ENCODE results near the gene CLN5. TPM values are rescaled to one million over a fixed set of nuclear protein-coding genes. Genes with fewer than 3 reads are reported as not detected.

The CLN5 gene
- total RNA-seq, 1 experiment from 2014 or later, result 7.7 TPM

- H2AFZ ChIP-seq (ENCODE audit: low read length), result no peak overlapping the region
- TF ChIP-seq EZH2 (IDR thresholded peaks at IDR 0.05; ENCODE audit: low read length, unreplicated experiment) (no peak), EZH2phosphoT487 (IDR thresholded peaks at IDR 0.05; ENCODE audit: borderline replicate concordance, low read length) (no peak)
- TF ChIP-seq, protein P1, sequence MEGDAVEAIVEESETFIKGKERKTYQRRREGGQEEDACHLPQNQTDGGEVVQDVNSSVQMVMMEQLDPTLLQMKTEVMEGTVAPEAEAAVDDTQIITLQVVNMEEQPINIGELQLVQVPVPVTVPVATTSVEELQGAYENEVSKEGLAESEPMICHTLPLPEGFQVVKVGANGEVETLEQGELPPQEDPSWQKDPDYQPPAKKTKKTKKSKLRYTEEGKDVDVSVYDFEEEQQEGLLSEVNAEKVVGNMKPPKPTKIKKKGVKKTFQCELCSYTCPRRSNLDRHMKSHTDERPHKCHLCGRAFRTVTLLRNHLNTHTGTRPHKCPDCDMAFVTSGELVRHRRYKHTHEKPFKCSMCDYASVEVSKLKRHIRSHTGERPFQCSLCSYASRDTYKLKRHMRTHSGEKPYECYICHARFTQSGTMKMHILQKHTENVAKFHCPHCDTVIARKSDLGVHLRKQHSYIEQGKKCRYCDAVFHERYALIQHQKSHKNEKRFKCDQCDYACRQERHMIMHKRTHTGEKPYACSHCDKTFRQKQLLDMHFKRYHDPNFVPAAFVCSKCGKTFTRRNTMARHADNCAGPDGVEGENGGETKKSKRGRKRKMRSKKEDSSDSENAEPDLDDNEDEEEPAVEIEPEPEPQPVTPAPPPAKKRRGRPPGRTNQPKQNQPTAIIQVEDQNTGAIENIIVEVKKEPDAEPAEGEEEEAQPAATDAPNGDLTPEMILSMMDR (conservative IDR thresholded peaks at IDR 0.05; ENCODE audit: low read depth, low read length), result no peak
- no peaks in the 10 kb centered on the region for H4K20me1 ChIP-seq (ENCODE audit: low read length)
- no peak overlapping the region for H3K9ac ChIP-seq (ENCODE audit: low read length)
- no peaks in the 10 kb centered on the region for H3K9me3 ChIP-seq (ENCODE audit: low read length)
- no peaks in the 10 kb centered on the region for H3K79me2 ChIP-seq (ENCODE audit: low read length)
- DNase-seq, result peak; percentile 61
- no peaks in the 10 kb centered on the region for H3K36me3 ChIP-seq (ENCODE audit: low read depth, low read length)
- intact Hi-C loops (cut with micrococcal nuclease), result no loop called here
- H3F3A ChIP-seq (ENCODE audit: low read length, unreplicated experiment), result no peaks in the 10 kb centered on the region
- CTCF ChIA-PET, result no interaction called here
- H3K4me1 ChIP-seq (ENCODE audit: insufficient read depth, low read length), result peaks cover 34% of the 10 kb centered on the region
- H3K27me3 ChIP-seq (ENCODE audit: low read length), result no peaks in the 10 kb centered on the region
- peak; percentile 71 for ATAC-seq
- POLR2A ChIA-PET (ENCODE audit: unreplicated experiment), result no interaction called here
- H3K4me2 ChIP-seq (ENCODE audit: low read length), result peak overlapping the region; percentile 35; the same call in 1 of the 2 replicates
- H3K9me2 ChIP-seq (replicated peaks; ENCODE audit: low read length), result no peaks in the 10 kb centered on the region
- BruUV-seq (replicated peaks), result no TSS peak
- H3K27ac ChIP-seq (ENCODE audit: low read length), result peak overlapping the region; percentile 71
- no peak overlapping the region; the same call in 1 of the 2 replicates for H3K4me3 ChIP-seq (ENCODE audit: low read length)
Observed at GRCh38 chr13:76943646-76944045, 48.2 kb upstream of the CLN5 start.

DNA sequence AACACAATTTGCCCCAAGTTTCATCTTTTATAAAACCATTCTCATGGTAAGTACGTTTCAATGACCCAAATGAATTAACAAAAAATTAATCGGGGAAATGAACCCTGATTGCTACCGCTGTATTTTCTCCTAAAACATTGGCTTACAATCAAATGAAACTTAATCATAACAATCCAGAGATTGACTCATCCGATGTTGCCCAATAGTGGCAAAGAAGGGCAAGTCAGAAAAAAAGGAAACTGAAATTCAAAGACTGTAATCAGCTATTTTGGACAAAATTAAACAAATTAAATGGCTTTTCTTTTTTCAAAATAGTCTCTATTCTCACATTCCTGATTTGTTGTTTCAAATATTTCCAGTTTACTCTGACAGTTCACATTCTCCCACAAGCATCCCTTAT lies 47.4 kb upstream of the CLN5 start:
- no TSS peak for BruUV-seq (replicated peaks)
- no peak for ATAC-seq
- H3K27ac ChIP-seq (ENCODE audit: low read length), result peak overlapping the region; percentile 71

DNA sequence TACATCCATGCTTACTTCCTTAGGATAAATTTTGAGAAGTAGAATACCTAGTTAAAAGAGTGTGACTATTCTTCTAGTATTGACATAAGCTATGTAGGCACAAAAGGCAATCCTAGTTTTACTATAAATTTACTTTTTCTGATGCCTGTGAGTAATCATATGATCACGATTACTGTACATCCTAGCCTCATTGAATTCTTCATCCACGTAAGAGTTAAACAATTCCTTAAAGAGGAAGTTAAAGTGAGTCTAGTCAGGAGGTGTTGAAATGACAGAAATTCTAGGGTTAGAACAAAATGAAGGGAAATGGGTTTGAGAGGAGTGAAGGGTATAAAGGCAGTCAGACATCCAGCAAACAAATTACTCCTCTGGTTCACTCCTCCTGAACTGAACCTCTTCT lies 43.7 kb upstream of the CLN5 start, which contains the start of gene ACOD1:
Gene ACOD1, plus strand, starts transcription at position 363 of the 400 bp plus-strand sequence. CDS start 48 bp downstream, outside the sequence.
- H4K20me1 ChIP-seq (ENCODE audit: low read length), result no peaks in the 10 kb centered on the region
- H3K9ac ChIP-seq (ENCODE audit: low read length), result no peak within 1 kb of the TSS
- H3K79me2 ChIP-seq (ENCODE audit: low read length), result no peaks in the 10 kb centered on the region
- H3K4me1 ChIP-seq (ENCODE audit: insufficient read depth, low read length), result peaks cover 32% of the 10 kb centered on the region
- H3K36me3 ChIP-seq (ENCODE audit: low read depth, low read length), result no peaks in the 10 kb centered on the region
- CTCF ChIA-PET, result no interaction called here
- peak within 1 kb of the TSS; percentile 58 for H3K27ac ChIP-seq (ENCODE audit: low read length)
- H3K4me2 ChIP-seq (ENCODE audit: low read length), result 0 out of 2 replicates have a peak within 1 kb of the TSS, but pooled peaks have one; percentile 4
- no peaks in the 10 kb centered on the region for H3F3A ChIP-seq (ENCODE audit: low read length, unreplicated experiment)
- intact Hi-C loops (cut with micrococcal nuclease), result no loop called here
- TF ChIP-seq EZH2phosphoT487 (IDR thresholded peaks at IDR 0.05; ENCODE audit: borderline replicate concordance, low read length) (no peak), EZH2 (IDR thresholded peaks at IDR 0.05; ENCODE audit: low read length, unreplicated experiment) (no peak)
- TF ChIP-seq, protein P1 (conservative IDR thresholded peaks at IDR 0.05; ENCODE audit: low read depth, low read length), result no peak
- no TSS peak for BruUV-seq (replicated peaks)
- H3K9me3 ChIP-seq (ENCODE audit: low read length), result no peaks in the 10 kb centered on the region
- POLR2A ChIA-PET (ENCODE audit: unreplicated experiment), result no interaction called here
- no peaks in the 10 kb centered on the region for H3K9me2 ChIP-seq (replicated peaks; ENCODE audit: low read length)
- ATAC-seq, result peak; percentile 74
- no peak within 1 kb of the TSS for H2AFZ ChIP-seq (ENCODE audit: low read length)
- H3K27me3 ChIP-seq (ENCODE audit: low read length), result no peaks in the 10 kb centered on the region
- no peak within 1 kb of the TSS for H3K4me3 ChIP-seq (ENCODE audit: low read length)
- peak; percentile 64 for DNase-seq

More for the DNA sequence above, 47.4 kb upstream of the CLN5 start:
- Histone ChIP-seq H3K79me2 (ENCODE audit: low read length) (no peaks in the 10 kb centered on the region), H3K9ac (ENCODE audit: low read length) (no peak overlapping the region), H2AFZ (ENCODE audit: low read length) (no peak overlapping the region), H3F3A (ENCODE audit: low read length, unreplicated experiment) (no peaks in the 10 kb centered on the region), H3K4me2 (ENCODE audit: low read length) (peak overlapping the region; percentile 35), H3K27me3 (ENCODE audit: low read length) (no peaks in the 10 kb centered on the region), H4K20me1 (ENCODE audit: low read length) (no peaks in the 10 kb centered on the region), H3K9me3 (ENCODE audit: low read length) (no peaks in the 10 kb centered on the region), H3K4me3 (ENCODE audit: low read length) (no peak overlapping the region; the same call in 1 of the 2 replicates), H3K4me1 (ENCODE audit: insufficient read depth, low read length) (peaks cover 35% of the 10 kb centered on the region), H3K36me3 (ENCODE audit: low read depth, low read length) (no peaks in the 10 kb centered on the region), H3K9me2 (replicated peaks; ENCODE audit: low read length) (no peaks in the 10 kb centered on the region)
- DNase-seq, result peak; percentile 69
- TF ChIP-seq EZH2 (IDR thresholded peaks at IDR 0.05; ENCODE audit: low read length, unreplicated experiment), result no peak
- intact Hi-C loops (cut with micrococcal nuclease), result no loop called here
- POLR2A ChIA-PET (ENCODE audit: unreplicated experiment), result no interaction called here
- CTCF ChIA-PET, result no interaction called here

Measured in PC-3 (cell line).